NCI-H2171 (cell line): ENCODE measurements around the gene ARFGAP1.
"Not testable (repeated sequence)": the region's sequence is repeated elsewhere in the genome, so short reads cannot be mapped to it uniquely, and the experiment has no call there.

Source experiments
- DNase-seq: peaks from one replicate; lab custom pipeline; 2025; lab: John Stamatoyannopoulos, UW

The ARFGAP1 gene

GRCh38 chr20:63290677-63291472 lies 18.3 kb downstream of the ARFGAP1 start:
- DNase-seq, result no peak

- no peak for DNase-seq
Measured at GRCh38 chr20:63291811-63292210, 19.2 kb downstream of the ARFGAP1 start.

GRCh38 chr20:63292292-63292701 lies 19.7 kb downstream of the ARFGAP1 start:
- DNase-seq, result no peak

GRCh38 chr20:63292904-63293303 lies 20.3 kb downstream of the ARFGAP1 start, which contains the start of gene COL20A1:
Gene COL20A1, plus strand, starts transcription at chr20:63293186. Its CDS starts 1,922 bp downstream, at chr20:63295108.
- DNase-seq, result no peak

GRCh38 chr20:63293456-63293855 lies 20.8 kb downstream of the ARFGAP1 start:
- no peak for DNase-seq

- DNase-seq, result no peak
Measured at GRCh38 chr20:63293871-63294535, 21.4 kb downstream of the ARFGAP1 start.

GRCh38 chr20:63294536-63294900 lies 21.9 kb downstream of the ARFGAP1 start:
- DNase-seq, result no peak

DNA sequence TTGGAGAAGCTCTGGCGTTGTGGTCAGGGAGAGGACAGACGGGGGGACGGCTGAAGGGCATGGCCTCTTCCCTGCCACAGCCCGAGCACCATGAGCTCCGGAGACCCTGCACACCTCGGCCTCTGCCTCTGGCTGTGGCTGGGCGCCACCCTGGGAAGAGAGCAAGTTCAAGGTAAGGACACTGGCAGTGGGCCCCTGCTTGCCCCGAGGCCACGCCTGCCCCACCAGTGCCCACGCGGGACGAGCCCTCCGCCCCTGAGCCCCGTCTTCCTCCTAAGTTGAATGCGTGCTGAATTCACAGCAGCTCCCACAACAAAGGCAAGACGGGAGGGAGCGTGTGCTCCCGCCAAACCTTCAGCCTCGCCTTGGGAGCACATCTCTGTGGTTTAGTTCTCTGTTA lies 22.4 kb downstream of the ARFGAP1 start:
- DNase-seq, result no peak

DNA sequence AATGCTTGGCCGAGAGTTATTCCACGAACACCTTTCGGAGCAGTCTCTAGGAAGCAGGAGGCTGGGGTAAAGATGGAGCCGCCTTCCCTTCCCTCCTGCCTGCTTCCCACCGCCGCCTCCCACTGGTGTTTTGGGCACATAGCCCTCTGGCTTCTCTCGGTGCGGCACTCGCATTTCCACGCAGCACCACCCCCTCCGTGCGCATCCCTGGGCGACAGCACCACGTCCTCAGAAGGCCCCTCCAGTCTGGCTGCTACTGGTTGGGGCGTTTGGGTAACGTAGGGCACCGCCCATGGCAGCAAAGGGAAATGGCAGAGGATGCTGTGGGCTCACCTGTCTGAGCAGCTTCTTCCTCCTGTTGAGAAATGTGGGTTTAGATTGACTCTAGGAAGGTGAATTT lies 22.8 kb downstream of the ARFGAP1 start:
- DNase-seq, result no peak

GRCh38 chr20:63295846-63296245 lies 23.2 kb downstream of the ARFGAP1 start:
- DNase-seq, result no peak

- no peak for DNase-seq
Measured at GRCh38 chr20:63296531-63297299, 24.1 kb downstream of the ARFGAP1 start.

GRCh38 chr20:63297371-63297781 lies 24.8 kb downstream of the ARFGAP1 start:
- no peak for DNase-seq

DNA sequence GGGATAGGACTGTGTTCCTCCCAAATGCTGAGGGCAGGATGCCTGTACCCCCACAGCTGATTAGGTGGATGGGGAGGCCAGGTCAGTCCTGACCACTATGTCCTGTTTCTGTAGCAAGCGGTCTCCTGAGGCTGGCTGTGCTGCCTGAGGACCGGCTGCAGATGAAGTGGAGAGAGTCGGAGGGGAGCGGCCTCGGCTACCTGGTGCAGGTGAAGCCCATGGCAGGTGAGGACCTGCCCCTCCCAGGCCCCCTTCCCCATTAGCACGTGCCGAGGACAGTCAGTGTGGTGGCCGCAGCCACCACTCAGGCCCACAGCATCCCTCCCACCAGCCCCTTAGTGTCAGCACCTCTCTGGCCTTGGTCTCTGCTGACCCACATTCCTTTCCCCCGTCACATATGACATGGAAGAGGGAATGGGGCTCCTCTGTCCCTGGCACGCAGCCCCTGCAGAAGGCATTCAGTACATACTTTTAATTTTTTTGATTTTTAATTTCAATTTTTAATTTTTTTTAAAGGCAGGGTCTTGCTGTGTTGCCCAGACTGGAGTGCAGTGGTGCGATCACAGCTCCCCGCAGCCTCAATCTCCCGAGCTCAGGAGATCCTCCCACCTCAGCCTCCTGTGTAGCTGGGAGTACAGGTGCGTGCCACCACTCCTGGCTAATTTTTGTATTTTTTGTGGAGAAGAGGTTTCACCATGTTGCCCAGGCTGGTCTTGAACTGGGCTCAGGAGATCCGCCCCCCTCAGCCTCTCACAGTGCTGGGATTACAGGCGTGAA lies 25.4 kb downstream of the ARFGAP1 start:
- DNase-seq, result no peak

- no peak for DNase-seq
Measured at GRCh38 chr20:63298731-63299312, 26.2 kb downstream of the ARFGAP1 start.

DNA sequence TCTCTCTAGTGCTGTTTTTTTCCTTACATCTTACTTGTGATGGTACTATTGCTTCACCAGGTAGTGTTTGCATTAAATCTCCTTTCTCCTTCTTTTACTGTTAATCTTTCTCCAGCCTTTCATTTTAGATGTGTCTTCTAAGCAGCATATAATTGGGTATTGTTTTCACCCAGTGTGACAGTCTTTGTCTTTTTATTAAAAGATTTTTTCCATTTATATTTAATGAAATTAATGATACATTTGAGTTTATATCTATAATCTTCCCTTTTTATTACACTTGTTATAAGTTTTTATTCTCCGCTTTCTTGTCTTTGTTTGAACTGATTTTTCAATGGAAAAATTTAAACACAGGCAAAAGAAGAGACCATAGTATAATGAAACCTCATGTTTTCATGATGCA lies 29.1 kb downstream of the ARFGAP1 start:
- no peak for DNase-seq

DNA sequence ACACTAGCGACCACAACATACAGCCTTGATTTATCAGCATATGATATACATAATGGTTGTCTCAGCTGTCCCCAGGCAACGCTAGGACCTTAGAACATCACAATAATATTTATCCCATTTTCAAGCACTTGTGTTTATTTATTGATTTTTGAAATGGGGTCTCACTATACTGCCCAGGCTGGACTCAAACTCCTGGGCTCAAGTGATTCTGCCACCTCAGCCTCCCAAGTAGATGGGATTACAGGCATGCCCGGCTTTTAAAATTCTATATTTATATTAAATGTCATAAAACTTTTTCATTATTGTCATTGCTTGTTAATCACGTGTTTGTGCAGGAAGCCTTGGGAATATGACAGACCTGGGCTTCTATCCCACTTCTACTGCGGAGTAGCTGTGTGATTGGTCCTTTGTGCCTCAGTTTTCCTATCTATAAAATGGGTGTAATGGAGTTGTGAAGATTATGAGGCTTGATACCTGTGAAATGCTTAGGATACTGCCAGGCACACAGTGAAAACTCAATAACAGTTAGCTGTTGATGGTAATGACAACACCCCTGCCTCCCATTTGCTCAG lies 30.6 kb downstream of the ARFGAP1 start:
- no peak for DNase-seq

GRCh38 chr20:63305393-63305792 lies 32.8 kb downstream of the ARFGAP1 start:
- no peak for DNase-seq

DNA sequence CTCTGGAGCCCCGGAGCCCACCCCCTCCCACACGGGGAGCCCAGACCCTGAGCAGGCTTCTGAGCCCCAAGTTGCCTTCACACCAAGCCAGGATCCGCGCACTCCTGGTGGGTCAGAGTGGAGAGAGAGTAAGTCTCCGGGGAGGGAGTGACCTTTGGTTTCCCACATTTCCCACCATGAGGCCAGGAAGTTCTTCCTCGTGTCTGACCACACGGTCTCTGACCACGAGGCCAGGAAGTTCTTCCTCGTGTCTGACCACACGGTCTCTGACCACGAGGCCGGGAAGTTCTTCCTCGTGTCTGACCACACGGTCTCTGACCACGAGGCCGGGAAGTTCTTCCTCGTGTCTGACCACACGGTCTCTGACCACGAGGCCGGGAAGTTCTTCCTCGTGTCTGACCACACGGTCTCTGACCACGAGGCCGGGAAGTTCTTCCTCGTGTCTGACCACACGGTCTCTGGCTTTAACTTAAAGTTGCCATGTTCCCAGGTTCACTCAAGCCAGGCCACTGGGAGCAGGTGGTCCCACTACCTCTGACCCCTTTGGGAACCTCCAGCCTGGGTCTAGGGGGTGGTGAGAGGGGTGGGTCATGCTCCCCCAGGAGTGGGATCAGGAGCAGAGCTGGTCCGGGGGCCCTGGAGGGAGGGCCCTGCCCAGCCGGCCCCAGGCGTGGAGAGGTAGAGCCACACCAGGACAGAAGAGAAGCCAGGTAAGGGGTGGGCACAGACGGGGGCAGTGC lies 33.5 kb downstream of the ARFGAP1 start:
- DNase-seq, result not testable (repeated sequence)

DNA sequence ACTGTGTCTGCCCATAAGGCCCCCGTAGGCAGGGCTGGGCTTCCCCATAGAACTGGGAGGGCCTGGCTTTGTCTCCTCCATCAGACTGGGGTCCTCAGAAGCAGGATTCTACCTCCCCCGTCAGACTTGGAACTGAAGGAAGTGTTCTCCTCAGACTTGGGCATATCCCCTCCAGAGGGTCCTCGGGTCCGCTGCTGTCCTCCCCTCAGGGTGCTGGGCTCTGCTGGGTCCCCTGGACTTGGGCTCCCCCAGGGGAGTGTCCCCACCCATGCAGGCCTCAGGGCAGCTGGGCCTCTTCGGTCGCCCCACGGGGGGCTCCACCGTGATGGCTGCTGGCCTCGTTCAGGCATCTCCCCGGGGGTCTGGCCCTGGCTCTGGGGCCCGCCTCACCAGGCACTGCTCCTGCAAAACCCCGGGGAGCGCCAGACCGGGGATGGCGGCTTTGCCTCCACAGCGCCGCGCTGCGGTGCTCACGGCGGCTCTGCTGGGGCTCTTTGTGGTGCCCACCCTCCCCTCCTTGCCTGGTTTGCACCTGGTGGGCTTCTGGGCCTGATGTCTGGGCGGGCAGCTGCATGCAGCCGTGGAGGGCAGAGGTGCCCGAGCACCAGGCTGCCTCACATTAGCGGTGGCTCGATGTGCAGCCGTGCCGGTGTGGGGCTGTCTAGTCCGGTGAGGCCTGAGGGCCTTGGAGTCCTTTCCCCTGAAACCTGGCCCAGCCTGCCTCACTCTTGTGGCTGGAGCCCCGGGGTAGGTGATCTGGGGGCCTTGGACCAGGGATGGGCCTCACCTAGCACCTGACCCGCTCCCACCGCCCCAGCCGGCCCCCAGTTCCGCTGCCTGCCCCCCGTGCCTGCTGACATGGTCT lies 34.3 kb downstream of the ARFGAP1 start:
- no peak for DNase-seq
